AML-193 (cell line): ENCODE measurements around the gene PNPLA7.
A peak's percentile ranks its signal among the peaks of the same experiment; 100 is the strongest.
"Not testable (repeated sequence)": the region's sequence is repeated elsewhere in the genome, so short reads cannot be mapped to it uniquely, and the experiment has no call there.

Source experiments
- DNase-seq, 2 experiments: peaks; one replicate each; lab custom pipeline; 2025; lab: John Stamatoyannopoulos, UW

Gene PNPLA7

GRCh38 chr9:137540536-137540935 is 9.7 kb downstream of the PNPLA7 start:
- no peak for DNase-seq

- DNase-seq = no peak
These were observed 12.1 kb downstream of the PNPLA7 start for GRCh38 chr9:137538058-137538457.

GRCh38 chr9:137536594-137537131 is 13.5 kb downstream of the PNPLA7 start:
- not testable (repeated sequence) for DNase-seq

GRCh38 chr9:137535120-137535428 is 15.1 kb downstream of the PNPLA7 start:
- no peak for DNase-seq

- DNase-seq = peak; percentile 68 to 75
These were observed 15.7 kb downstream of the PNPLA7 start for GRCh38 chr9:137534256-137535119.

- not testable (repeated sequence) for DNase-seq
These were observed 17.2 kb downstream of the PNPLA7 start for GRCh38 chr9:137532891-137533468.

- no peak for DNase-seq
These were observed 19.0 kb downstream of the PNPLA7 start for GRCh38 chr9:137531099-137531765.

GRCh38 chr9:137530331-137530730 is 19.9 kb downstream of the PNPLA7 start:
- DNase-seq = no peak

GRCh38 chr9:137524981-137525317 is 25.3 kb downstream of the PNPLA7 start:
- DNase-seq = no peak

GRCh38 chr9:137524161-137524980 is 25.8 kb downstream of the PNPLA7 start:
- DNase-seq = no peak

- no peak for DNase-seq
These were observed 27.3 kb downstream of the PNPLA7 start for GRCh38 chr9:137522746-137523455.

- no peak for DNase-seq
These were observed 28.7 kb downstream of the PNPLA7 start for GRCh38 chr9:137521405-137521985.

- no peak for DNase-seq
These were observed 29.4 kb downstream of the PNPLA7 start for GRCh38 chr9:137520614-137521404.

GRCh38 chr9:137519553-137519952 is 30.6 kb downstream of the PNPLA7 start:
- DNase-seq = no peak

GRCh38 chr9:137518661-137519459 is 31.3 kb downstream of the PNPLA7 start:
- DNase-seq = not testable (repeated sequence)

GRCh38 chr9:137516144-137516917 is 33.9 kb downstream of the PNPLA7 start:
- no peak for DNase-seq

- DNase-seq = no peak
These were observed 34.9 kb downstream of the PNPLA7 start for GRCh38 chr9:137515338-137515724.

- DNase-seq = no peak
These were observed 35.4 kb downstream of the PNPLA7 start for GRCh38 chr9:137514691-137515337.
